Limb (tissue), 2 donors: Measurements from ENCODE around the gene WNT1.

Experiments used
- DNase-seq, 2 donors: peaks; one replicate each; pipeline ENCODE4 v3.0.0-alpha.2; 2016; ENCODE audit errors: extremely low spot score in 2 of 2

WNT1 gene

DNA sequence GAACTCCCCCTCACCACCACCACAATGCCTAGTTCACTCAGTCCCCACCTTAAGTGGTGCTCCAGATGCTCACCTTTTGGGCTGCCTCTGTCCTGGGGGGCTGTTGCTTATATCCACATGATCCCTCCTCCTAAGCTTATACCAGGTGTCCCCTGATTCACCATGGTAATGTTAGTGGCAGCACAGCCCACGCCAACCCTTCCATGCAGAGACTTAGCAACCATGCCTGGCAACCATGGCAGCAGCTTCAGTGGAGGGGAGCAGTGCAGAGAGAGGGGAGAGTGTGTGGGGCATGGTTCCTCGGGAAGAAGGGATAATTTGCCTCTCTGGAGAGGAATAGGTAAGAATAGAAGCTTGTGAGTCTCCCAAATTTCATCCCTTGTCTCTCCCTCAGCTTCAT is 22.2 kb downstream of the WNT1 start:
- no peak for DNase-seq

DNA sequence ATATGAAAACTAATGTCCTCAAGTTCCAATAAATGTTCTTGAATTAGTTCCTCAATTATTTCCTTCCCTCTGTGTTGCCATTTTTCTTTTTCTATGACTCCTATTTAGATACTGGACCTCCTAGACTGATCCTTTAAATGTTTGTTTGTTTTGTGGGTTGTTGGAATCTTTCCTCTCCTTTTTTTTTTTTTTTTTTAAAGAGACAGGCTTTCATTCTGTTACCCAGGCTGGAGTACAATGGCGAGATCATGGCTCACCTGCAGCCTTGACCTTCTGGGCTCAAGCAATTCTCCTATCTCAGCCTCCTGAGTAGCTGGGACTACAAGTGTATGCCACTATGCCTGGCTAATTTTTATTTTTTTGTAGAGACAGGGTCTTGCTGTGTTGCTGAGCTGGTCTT is 30.8 kb downstream of the WNT1 start:
- DNase-seq: no peak

DNA sequence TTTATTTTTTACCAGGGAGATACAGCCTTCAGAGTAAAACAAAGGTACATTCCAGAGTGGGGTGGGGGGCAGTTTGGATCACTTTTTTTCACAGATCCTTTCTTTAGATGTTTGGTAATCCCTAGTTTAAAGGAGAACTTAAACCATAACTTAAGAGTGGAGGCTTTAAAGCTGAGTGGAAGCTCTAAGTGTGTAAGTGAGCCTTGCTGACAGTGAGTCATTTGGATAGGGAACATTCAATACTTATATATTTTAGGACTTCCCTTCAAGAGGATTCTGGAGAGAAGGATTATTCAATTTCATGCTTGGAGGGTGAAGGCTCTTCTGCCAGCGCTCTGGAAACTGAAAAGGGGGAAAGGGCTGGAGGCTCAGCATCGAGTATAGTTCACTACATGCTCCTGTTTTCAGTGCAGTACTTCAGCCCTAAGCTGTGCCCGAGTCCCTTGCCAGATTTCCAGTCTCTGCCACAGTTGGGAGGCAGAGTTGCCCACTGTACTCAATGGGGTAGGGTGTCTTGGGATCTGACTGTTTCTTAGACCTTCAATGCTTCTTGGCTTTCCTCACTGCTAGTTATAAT is 32.1 kb downstream of the WNT1 start:
- no peak for DNase-seq

DNA sequence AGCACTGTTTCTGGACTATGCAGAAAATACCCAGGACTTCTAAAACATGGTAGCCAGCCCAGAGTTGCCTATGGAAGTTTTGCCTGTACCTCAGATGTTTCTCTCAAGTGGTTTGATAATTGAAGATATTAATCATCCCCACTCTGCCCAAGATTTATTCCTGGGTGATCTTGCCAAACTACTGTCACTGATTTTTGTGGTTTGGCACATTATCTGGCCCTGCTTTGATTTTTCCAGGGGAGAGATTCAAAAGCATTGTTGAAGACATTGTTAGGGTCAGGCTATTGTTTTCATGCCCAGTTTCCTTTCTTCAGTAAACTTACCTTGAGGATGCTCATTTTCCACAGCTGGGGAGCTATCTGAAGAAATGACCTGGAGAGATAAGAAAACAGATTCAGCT is 34.6 kb downstream of the WNT1 start:
- DNase-seq: no peak

DNA sequence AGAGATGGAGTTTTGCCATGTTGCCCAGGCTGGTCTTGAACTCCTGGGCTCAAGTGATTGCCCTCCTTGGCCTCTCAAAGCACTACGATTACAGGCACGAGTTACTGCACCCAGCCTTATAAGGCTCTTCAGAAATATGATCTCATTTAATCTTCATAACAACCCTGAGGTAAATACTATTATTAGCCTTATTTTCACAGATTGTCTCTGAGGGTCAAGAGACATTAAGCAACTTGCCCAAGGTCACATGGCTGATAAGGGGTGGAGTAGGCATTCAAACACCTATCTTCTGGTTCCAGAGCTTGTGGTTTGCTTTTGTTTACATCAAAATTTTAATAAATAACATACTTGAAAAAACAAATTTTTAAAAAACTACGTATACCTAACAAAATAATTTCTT is 35.3 kb downstream of the WNT1 start:
- DNase-seq: no peak

DNA sequence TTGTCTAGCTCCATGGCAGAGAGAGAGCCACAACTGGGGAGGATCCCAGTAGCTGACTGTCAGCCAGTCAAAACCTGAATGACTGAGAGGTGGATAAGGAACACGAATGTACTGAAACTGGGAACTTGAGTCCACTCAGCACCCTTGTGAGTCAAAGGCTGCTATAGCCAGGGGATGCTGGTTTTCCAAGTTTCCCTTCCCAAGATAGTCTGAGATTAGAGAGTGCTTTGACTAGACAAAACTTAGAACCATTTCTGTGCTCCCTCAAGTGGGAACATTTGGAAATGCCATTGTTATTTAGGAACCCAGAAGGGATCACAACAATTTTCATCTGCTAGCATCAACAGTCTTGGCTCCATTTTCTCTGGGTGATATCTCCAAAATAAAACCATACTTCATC is 36.4 kb downstream of the WNT1 start:
- no peak for DNase-seq

DNA sequence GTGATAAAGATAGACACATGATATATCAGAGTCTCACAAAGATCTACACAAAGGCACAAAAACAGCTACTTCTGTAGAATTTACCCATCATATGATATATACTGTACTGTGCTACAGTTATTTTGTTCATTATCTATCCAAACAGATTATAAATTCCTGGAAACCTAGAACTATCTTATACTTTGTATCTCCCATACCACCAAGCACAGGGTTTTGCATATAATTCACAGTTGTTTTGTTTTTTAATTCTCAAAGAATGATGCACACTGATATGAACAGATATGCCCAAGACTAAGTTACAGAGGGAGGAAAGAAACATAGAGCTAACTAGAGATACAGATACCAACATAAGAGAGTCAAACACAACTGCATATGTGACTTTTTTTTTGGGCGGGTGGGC is 37.1 kb downstream of the WNT1 start:
- DNase-seq: no peak

DNA sequence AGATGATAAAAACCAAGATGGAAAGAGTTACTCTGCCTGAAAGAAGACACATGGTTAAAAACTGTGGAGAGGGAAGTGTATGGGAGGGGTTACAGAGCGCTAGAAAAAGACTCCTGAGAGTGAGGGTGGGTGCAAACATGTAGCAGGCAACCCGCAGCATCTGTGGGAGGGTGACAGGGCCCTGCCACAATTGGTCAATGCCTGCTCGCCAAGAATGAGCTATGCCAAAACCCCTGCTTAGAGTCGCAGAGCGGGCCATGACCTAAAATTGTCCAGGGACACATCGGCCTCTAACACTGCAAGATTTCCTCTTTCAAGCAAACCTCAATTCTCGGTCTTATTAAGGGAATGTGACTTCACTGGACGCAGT is 39.8 kb downstream of the WNT1 start:
- DNase-seq: peak in 1 of 2 donors; percentile 56

DNA sequence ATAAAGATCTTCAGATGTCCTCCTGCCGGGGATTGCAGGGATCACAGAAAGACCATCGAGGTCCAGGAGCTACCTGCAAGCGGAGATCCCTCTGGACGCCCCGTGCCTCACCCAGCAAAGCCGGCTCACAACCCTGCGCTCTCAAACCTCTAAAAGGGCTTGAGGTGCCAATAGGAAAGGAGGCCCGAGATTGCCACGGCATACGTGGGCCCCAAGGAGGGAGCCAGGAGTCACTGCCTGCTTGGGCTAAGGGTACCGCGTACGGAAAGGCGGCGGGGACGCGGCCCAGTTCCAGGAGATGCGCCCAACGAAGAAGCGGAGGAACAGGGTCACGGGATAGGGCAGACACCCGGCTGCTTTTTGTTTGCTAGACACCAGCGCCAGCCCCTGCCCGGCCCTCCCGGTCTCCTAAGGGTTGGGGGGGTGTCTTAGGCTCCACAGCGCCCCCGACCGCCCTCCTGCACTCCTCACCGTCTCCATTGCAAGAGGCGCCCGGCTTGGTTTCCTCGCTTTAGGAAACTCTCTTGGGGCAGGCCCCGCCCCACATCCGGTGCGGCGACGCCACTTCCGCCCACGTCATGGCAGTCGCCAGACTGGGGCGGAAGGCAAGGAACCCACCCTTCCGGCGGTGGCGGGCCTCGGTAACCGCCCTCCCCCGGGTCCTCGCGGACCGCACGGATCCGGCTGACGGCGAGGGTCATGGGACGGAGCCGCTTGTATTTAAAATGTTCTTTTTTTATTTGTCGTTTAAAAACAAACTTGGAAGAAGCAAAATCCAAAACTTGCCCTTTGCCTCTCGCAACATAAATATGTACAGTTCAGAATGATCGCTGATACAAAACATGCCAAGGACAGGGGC is 40.4 kb downstream of the WNT1 start, which contains the start of gene PRKAG1:
TSS of gene PRKAG1 (minus strand) at position 516 of the 859 bp plus-strand sequence. CDS start at position 480, 36 bp downstream.
- DNase-seq: peak; percentile 98

DNA sequence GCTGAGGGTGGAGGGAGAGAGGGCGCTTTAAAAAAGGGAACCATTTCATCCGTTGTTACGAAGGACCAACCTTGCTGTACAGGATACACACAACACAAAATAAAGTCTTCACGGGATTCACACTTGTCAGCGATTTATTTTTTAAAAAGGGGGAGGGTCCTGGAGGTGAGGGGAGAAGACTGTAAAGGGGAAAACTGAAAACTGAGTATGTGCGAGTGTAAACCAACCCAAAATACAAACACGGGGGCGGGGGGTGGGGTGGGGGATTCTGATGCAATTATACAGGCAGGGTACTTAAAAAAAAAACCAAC is 41.0 kb downstream of the WNT1 start:
- DNase-seq: no peak

DNA sequence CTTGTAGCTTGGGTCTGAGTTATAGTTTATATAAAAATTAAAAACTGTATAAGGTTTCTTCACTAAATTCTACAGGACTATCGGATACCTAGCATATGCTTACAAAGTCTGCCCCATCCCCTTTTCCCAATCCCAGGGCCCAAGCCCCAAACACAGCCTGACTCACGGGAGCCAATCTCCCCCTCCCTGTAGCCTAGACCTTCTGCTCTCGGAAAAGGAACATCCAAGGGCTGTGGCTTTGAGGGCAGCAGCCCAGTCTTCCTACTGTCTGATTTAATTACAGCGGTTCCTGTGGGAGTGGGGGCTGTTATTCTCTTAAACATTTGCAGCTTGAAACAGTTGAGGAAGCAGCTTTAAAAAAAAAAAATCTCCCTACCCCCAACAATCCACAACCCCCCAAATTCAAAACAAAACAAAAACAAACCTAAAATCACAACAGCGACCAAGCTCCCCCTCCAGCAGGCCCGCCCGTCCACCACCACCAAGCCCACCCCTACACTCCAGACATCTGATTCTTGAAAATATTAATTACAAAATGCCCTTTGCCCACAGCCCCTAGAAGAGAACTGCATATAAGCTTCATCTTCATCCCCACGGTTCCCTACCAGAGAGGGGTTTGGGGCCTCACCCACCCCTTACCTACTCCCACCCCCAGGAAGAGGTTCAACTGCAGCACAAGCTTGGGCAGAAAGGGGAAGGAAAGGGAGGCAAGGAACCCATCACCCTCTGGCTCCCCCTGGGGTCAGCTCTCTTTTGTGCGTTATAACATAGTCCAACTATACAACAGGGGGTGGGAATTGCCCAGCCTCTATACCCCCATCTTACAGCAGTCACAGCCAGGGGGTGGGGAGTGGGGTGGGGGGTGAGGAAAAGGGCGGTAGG is 41.6 kb downstream of the WNT1 start:
- no peak for DNase-seq

DNA sequence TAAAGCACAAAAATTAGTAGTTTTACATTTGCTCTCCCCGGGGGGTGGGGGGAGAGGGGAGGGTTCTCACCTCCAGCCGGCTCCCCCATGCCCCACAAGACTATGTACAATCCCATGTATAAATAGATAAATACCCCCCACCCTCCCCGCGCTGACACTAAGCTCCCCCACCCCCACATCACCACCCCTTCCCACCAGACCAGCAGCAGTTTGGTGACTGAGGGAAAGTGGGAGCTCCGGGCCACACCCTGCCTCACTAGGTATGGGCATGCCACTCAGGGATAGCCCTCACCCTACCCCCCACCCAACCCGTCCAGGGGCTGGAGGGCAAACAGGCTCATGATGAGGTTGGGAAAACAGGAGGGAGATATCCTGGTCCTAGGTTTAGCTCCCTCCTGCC is 42.3 kb downstream of the WNT1 start:
- DNase-seq: no peak

DNA sequence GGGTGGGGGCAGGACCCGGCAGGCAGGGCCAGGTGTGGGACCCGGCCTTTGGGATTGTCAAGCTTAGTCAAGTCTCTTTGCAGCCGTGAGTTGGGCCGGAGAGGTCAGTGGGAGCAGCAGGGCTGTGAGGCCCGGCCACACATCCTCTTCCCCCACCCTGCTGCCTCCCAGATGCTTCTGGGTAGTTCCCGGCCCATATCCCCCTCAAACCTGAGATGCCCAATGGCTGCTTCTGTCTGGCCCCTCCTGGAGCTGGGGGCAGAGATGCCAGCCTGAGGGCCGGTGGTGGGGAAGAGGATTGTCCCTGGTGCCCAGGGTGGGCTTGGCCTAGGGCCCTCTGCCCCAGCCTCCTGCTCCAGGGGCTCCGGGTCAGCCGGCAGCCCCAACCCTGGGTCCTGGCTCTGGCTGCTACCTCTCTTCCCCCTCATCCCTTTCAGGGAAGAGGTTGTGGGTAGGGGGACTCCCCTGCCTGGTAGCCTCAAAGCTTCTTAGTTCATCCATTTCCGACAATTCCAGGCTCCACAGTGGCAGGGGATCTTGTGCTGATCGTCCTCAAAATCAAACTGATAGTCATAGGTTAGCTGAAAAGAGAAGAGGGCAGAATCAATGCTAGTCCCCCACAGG is 43.3 kb downstream of the WNT1 start:
- no peak for DNase-seq

DNA sequence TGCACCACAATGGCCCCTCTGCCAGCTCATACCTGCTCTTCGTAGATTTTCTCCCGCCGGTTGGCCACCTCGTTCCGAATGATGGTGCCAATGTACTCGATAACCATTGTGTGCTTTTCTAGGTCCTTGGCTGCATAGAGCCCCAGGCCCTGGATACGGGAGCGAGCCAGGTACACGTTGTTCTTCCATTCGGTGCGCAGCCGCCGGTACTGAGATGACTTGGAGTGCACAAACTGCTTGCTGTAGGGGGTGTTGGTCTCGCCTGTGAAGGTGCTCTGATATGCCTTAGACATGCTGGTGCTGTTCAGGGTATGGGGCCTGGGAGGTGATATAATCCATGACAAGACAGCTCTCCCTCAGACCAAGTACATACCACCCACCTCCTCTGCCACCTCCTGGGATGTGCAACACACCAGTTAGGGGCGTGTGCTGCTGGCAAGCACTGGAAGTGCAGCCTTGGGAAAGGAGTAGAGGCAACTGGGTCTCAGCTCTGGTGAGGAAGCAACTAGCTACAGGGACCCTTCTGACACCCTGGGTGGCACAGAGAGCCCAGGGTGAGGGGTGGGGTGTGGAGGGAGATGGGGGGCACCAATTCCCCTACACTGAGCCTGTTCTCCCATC is 44.5 kb downstream of the WNT1 start:
- no peak for DNase-seq

DNA sequence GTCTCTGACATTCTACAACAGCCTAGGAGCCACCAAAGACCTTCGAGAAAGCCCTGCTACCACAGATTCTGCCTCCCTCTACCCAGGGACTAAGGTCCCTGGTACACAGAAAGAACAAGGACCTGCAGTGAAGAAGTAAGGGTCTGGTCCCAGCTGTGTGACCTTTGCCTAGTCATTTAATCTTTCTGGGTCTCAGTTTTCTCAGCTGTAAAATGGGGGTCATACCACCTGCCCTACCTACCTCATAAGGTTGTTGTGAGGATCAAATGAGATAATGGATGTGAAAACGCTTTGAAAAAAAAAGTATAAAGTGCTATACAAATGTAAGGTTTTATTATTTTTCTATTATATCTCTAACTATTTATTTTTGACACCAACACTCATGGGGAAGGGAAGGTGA is 45.7 kb downstream of the WNT1 start:
- no peak for DNase-seq

DNA sequence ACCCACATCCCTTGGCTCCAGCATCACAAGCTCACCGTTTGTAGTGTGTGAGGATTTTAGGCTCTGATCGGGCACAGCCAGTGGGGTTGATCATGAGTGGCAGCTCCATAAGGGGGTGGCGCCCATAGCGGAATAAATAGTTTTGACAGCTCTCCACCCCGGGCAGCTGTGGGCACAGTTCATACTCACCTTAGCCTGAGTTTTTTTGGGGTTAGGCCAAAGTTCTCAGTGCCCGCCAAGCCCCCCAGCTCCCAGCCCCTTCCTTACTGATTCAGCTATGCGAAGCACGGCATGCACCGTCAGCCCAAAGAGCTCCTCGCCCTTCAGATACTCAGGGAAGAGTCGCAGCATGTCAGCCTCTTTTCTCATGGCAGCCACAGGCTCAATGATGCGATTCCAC is 46.4 kb downstream of the WNT1 start:
- no peak for DNase-seq

DNA sequence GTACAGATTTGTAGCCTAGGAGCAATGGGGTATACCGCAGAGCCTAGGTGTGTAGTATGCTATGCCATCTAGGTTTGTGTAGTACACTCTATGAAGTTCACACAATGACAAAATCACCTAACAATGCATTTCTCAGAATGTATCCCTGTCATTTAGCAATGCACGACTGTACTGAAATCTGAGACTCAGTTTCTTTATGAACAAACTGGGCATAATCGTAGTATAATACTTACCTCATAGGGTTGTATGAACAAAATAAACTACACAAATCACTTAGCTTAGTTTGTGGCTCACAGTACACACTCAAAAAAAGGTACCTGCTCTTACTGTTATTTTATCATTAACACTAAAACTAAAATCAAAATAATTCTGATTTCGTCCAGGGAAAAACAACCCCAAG is 47.3 kb downstream of the WNT1 start:
- no peak for DNase-seq

DNA sequence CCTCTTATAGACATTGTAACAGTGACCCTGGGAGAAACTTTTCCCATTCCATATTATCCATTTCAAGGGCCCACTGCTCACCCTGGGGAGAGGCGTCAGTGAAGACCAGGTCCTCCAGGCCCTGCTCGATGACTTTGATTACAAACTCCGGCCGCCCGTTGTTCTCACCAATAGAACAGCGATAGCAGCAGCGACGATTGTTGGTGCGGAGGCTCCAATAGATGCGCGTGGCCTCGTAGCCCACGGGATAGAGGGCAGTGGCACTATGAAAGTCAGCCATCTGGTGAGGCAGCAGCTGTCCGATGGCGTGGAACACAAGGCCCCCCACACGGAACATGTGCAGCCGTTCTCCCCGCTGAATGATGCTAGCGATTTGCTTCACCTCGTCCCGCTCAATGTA is 48.0 kb downstream of the WNT1 start:
- DNase-seq: no peak

DNA sequence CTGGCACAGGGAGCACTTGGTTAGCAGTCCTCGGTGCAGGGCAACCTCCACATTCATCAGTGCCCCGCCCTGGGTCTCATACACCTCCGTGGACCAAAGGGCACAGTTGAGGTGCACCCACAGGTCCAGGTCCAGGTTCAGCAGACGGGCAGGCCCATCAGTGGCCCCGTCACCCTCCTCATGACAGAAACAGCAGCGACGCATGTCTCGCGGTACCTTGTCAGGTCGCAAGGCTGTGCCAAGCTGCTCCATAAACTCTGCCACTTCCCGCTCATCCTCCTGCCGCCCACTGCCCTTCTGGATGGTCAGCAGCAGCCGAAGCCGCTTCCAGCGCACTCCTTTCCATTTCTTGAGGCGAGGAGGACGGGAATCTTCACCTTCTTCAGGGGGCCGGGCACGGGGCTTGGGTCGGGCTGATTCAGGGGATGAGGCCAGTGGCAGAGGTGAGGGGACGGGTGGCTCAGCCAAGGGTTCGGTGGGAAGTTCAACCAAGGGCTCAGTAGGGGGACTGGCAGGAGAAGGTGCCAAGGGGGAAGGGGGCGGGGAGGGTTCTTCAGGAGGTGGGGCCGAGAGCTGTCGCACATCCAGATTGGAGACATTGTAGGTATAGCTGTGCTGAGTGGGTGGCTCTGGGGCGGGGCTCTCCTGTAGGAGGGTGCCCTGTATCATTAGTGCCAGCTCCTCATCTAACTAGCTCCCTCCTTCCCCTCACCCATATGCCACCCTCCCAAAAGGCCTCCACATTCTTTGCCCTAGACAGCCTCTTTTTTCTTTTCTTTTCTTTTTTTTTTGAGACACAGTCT is 48.8 kb downstream of the WNT1 start:
- no peak for DNase-seq

DNA sequence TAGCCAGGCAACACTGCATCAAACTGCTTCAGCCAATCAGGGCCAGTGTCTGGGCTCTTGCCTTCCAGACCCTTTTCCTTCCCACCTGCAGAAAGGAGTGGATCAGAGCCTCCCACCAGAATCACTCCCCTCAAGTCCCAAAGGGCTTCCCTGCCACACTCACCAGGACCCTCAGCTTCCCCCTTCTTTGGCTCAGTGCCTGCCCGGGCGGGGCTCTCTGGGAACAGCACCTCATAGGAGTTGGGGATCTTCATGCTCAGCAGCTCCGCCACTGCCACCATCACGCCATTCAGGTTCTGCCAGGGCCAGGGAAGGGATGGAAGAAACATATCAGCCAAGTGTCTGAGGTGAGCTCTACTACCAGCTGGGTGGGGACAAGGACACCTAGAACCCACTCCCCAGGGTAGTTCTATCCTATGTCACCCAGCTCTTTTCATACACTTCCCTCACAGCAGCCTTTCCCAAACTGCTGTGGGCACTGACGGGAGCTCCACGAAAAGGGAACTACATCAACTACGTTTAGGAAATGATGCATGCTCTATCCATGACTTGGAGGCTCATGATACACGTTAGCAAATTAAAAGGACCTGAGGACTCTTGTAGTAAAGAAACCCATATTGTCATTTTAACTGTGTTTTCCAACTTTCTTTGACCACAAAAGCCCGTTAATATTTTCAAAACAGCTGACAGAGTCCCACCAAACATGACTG is 49.9 kb downstream of the WNT1 start:
- no peak for DNase-seq
